IMR-90 (cell line): Measurements from ENCODE around the gene ALS2. TPM values are rescaled to one million over a fixed set of nuclear protein-coding genes. Genes with fewer than 3 reads are reported as not detected.

Experiments used
- ATAC-seq: fragments of 200-7000 bp; cut with Tn5 transposase; 2 replicates; pipeline ENCODE4 v1.9.1; 2020; ENCODE audit warnings: low read depth, mild to moderate bottlenecking, moderate library complexity
- BruUV-seq: library from RNA; stranded (reverse); fragments of 400-500 nt; replicated peaks from 2 replicates; lab custom pipeline; 2021; lab: Mats Ljungman, UMichigan
- CTCF ChIA-PET: fragments of 300-600 bp; formaldehyde crosslinking; extraction: SDS; loops from one replicate; lab custom pipeline; 2021; ENCODE audit warnings: antibody characterized with exemption; lab: Yijun Ruan, JAX
- POLR2A ChIA-PET: fragments of 300-600 bp; sonication (Branson Sonifier 250); formaldehyde crosslinking; loops from one replicate; lab custom pipeline; 2022; ENCODE audit warnings: antibody characterized with exemption; ENCODE audit not compliant: unreplicated experiment; lab: Charles Lee
- DNase-seq: peaks from one replicate; pipeline ENCODE4 v3.0.0; 2013
- H2AFZ ChIP-seq: replicated peaks from 2 replicates; pipeline ENCODE3; 2013; ENCODE audit warnings: low read length, mild to moderate bottlenecking; ENCODE audit not compliant: poor library complexity
- H2AK5ac ChIP-seq: 2 replicates; pipeline ENCODE4 v1.6.1; 2013; ENCODE audit warnings: low read depth, low read length, inconsistent platforms
- H2AK9ac ChIP-seq: replicated peaks from 2 replicates; pipeline ENCODE3; 2013; ENCODE audit warnings: mild to moderate bottlenecking, low read depth, low read length, moderate library complexity; ENCODE audit not compliant: poor library complexity
- H2BK120ac ChIP-seq: 2 replicates; pipeline ENCODE4 v1.6.1; 2013; ENCODE audit warnings: low read depth, low read length, inconsistent platforms
- H2BK15ac ChIP-seq: 3 replicates; pipeline ENCODE4 v1.6.1; 2013; ENCODE audit warnings: low read depth, low read length, inconsistent platforms
- H2BK20ac ChIP-seq: 2 replicates; pipeline ENCODE4 v1.6.1; 2013; ENCODE audit warnings: low read depth, mild to moderate bottlenecking, inconsistent platforms, low read length, moderate library complexity
- H2BK5ac ChIP-seq: 2 replicates; pipeline ENCODE4 v1.6.1; 2013; ENCODE audit warnings: mild to moderate bottlenecking, low read depth, low read length, inconsistent platforms; ENCODE audit not compliant: poor library complexity, severe bottlenecking
- H3K14ac ChIP-seq: replicated peaks from 2 replicates; pipeline ENCODE4 v1.6.1; 2013; ENCODE audit warnings: low read depth, low read length, inconsistent platforms
- H3K18ac ChIP-seq: 2 replicates; pipeline ENCODE4 v1.6.1; 2013; ENCODE audit warnings: low read depth, low read length, control low read depth
- H3K23ac ChIP-seq: 2 replicates; pipeline ENCODE4 v1.6.1; 2013; ENCODE audit warnings: low read depth, low read length, inconsistent platforms
- H3K27ac ChIP-seq: 2 replicates; pipeline ENCODE4 v1.5.1; 2013; ENCODE audit warnings: mild to moderate bottlenecking, control low read depth, low read length; ENCODE audit not compliant: insufficient read depth
- H3K27me3 ChIP-seq: 2 replicates; pipeline ENCODE4 v1.6.1; 2013; ENCODE audit warnings: low read length; ENCODE audit not compliant: control insufficient read depth, insufficient read depth
- H3K36me3 ChIP-seq: 2 replicates; pipeline ENCODE4 v1.6.1; 2013; ENCODE audit warnings: low read length, mixed read lengths; ENCODE audit not compliant: control insufficient read depth, insufficient read depth
- H3K4ac ChIP-seq: 2 replicates; pipeline ENCODE4 v1.6.1; 2013; ENCODE audit warnings: low read depth, low read length, inconsistent platforms
- H3K4me1 ChIP-seq: 2 replicates; pipeline ENCODE4 v1.6.1; 2013; ENCODE audit warnings: low read length, mixed read lengths; ENCODE audit not compliant: control insufficient read depth, insufficient read depth
- H3K4me2 ChIP-seq: 2 replicates; pipeline ENCODE4 v1.6.1; 2013; ENCODE audit warnings: low read depth, mild to moderate bottlenecking, control low read depth, low read length, moderate library complexity
- H3K4me3 ChIP-seq: 2 replicates; pipeline ENCODE4 v1.5.1; 2013; ENCODE audit warnings: low read depth, mild to moderate bottlenecking, control low read depth, low read length, moderate library complexity; ENCODE audit not compliant: insufficient read depth
- H3K56ac ChIP-seq: 2 replicates; pipeline ENCODE4 v1.6.1; 2013; ENCODE audit warnings: low read length, inconsistent platforms; ENCODE audit not compliant: insufficient read depth; ENCODE audit errors: extremely low read depth
- H3K79me1 ChIP-seq, 2 experiments: 2 replicates each; pipeline ENCODE4 v1.6.1; 2013; ENCODE audit warnings: low read length in 2 of 2, inconsistent platforms in 1 of 2, low read depth in 1 of 2
- H3K9ac ChIP-seq: 2 replicates; pipeline ENCODE4 v1.6.1; 2013; ENCODE audit warnings: low read depth, low read length, control low read depth
- H3K9me1 ChIP-seq: 2 replicates; pipeline ENCODE4 v1.6.1; 2013; ENCODE audit warnings: low read length, inconsistent platforms; ENCODE audit not compliant: insufficient read depth
- H3K9me3 ChIP-seq: 2 replicates; pipeline ENCODE4 v1.6.1; 2013; ENCODE audit warnings: low read length; ENCODE audit not compliant: control insufficient read depth, insufficient read depth
- H4K20me1 ChIP-seq: 2 replicates; pipeline ENCODE4 v1.6.1; 2013; ENCODE audit warnings: low read length, inconsistent platforms; ENCODE audit not compliant: insufficient read depth
- H4K5ac ChIP-seq: 2 replicates; pipeline ENCODE4 v1.6.1; 2013; ENCODE audit warnings: mild to moderate bottlenecking, low read depth, low read length, control low read depth
- H4K8ac ChIP-seq, 2 experiments: 2 replicates each; pipeline ENCODE4 v1.6.1; 2013; ENCODE audit warnings: low read depth in 2 of 2, low read length in 2 of 2, control low read depth in 1 of 2, inconsistent platforms in 1 of 2
- H4K91ac ChIP-seq: 2 replicates; pipeline ENCODE4 v1.6.1; 2013; ENCODE audit warnings: low read depth, low read length, inconsistent platforms; ENCODE audit not compliant: insufficient read depth
- BHLHE40 ChIP-seq: fragments of 150-350 bp; IDR thresholded peaks from 2 replicates; pipeline ENCODE4 v1.6.1; 2016; ENCODE audit warnings: mild to moderate bottlenecking, low read depth, low read length
- CEBPB ChIP-seq: IDR thresholded peaks from 2 replicates; pipeline ENCODE4 v1.6.1; 2012; ENCODE audit warnings: low read depth, low read length, improper control_type of control experiment
- CHD1 ChIP-seq: IDR thresholded peaks from 2 replicates; pipeline ENCODE4 v1.6.1; 2012; ENCODE audit warnings: low read depth, low read length, improper control_type of control experiment
- FOS ChIP-seq: fragments of 150-350 bp; IDR thresholded peaks from 2 replicates; pipeline ENCODE4 v1.6.1; 2016; ENCODE audit warnings: low read depth, low read length
- MAFK ChIP-seq: IDR thresholded peaks from 2 replicates; pipeline ENCODE4 v1.6.1; 2012; ENCODE audit warnings: low read depth, low read length, improper control_type of control experiment
- MAZ ChIP-seq: IDR thresholded peaks from 2 replicates; pipeline ENCODE4 v1.6.1; 2012; ENCODE audit warnings: low read depth, mild to moderate bottlenecking, low read length, improper control_type of control experiment, moderate library complexity, borderline replicate concordance
- MXI1 ChIP-seq: IDR thresholded peaks from 2 replicates; pipeline ENCODE4 v1.6.1; 2012; ENCODE audit warnings: low read depth, mild to moderate bottlenecking, low read length, moderate library complexity, borderline replicate concordance
- NFE2L2 ChIP-seq: fragments of 150-350 bp; IDR thresholded peaks from 2 replicates; pipeline ENCODE4 v1.6.1; 2016; ENCODE audit warnings: low read depth, mild to moderate bottlenecking, low read length
- POLR2A ChIP-seq: IDR thresholded peaks from 2 replicates; pipeline ENCODE4 v1.6.1; 2012; ENCODE audit warnings: mild to moderate bottlenecking, low read depth, low read length
- RAD21 ChIP-seq: IDR thresholded peaks from 2 replicates; pipeline ENCODE4 v1.6.1; 2012; ENCODE audit warnings: low read length, improper control_type of control experiment
- RCOR1 ChIP-seq: IDR thresholded peaks from 2 replicates; pipeline ENCODE4 v1.6.1; 2012; ENCODE audit warnings: mild to moderate bottlenecking, low read length, improper control_type of control experiment; ENCODE audit not compliant: insufficient replicate concordance
- RFX5 ChIP-seq: IDR thresholded peaks from 2 replicates; pipeline ENCODE4 v1.8.0; 2012; ENCODE audit warnings: low read depth, mild to moderate bottlenecking, low read length, moderate library complexity
- SMC3 ChIP-seq: fragments of 150-350 bp; IDR thresholded peaks from 2 replicates; pipeline ENCODE4 v1.6.1; 2016; ENCODE audit warnings: low read depth, mild to moderate bottlenecking, antibody characterized with exemption, low read length, moderate library complexity
- WGBS, 2 experiments: methylation state at CpG; one replicate each; pipeline versions ENCODE4 v1.1.5 to v1.1.7; 2013; ENCODE audit warnings: missing lambda C conversion rate in 2 of 2; ENCODE audit not compliant: insufficient read length in 1 of 2; ENCODE audit errors: extremely low coverage in 2 of 2; 5-methylcytosine and 5-hydroxymethylcytosine counted together
- dilution Hi-C: fragments of 300-500 bp; cut with HindIII; formaldehyde crosslinking; loops from one replicate; pipeline ENCODE4 v1.14.3; 2018; ENCODE audit warnings: low sequenced_read_pairs; ENCODE audit not compliant: unreplicated experiment
- in situ Hi-C: fragments of 300-500 bp; cut with MboI; formaldehyde crosslinking; loops from 3 replicates; pipeline ENCODE4 v1.14.3; 2019; ENCODE audit warnings: low sequenced_read_pairs, inconsistent platforms, mixed read lengths
- intact Hi-C: fragments of 100-400 bp; cut with micrococcal nuclease; formaldehyde crosslinking; loops from 2 replicates; pipeline ENCODE4 v1.10.0; 2022
- polyA plus RNA-seq, 3 experiments: library from polyadenylated mRNA; depleted of rRNA; stranded (reverse); fragments of >200 nt; gene quantifications; 2 replicates each; pipeline ENCODE4 v1.2.3, GENCODE V29; 2012; ENCODE audit warnings: low replicate concordance in 1 of 3
- total RNA-seq: library from RNA; depleted of rRNA; stranded (reverse); fragments of >200 nt; gene quantifications from 2 replicates; pipeline ENCODE4 v1.2.3, GENCODE V29; 2012
- TF ChIP-seq, protein P1 (sequence below): fragments of 150-350 bp; IDR thresholded peaks from 2 replicates; pipeline ENCODE4 v1.6.1; 2016; ENCODE audit warnings: low read depth, mild to moderate bottlenecking, low read length, moderate library complexity, borderline replicate concordance
- TF ChIP-seq, protein P2 (sequence below): fragments of 150-350 bp; IDR thresholded peaks from 2 replicates; pipeline ENCODE4 v1.6.1; 2017; ENCODE audit warnings: mild to moderate bottlenecking, antibody characterized with exemption, low read length, low read depth

The ALS2 gene
- total and polyA plus RNA-seq, 2 of the 4 experiments (the other 2 are of a cell fraction): 14.4 to 42.3 TPM

DNA sequence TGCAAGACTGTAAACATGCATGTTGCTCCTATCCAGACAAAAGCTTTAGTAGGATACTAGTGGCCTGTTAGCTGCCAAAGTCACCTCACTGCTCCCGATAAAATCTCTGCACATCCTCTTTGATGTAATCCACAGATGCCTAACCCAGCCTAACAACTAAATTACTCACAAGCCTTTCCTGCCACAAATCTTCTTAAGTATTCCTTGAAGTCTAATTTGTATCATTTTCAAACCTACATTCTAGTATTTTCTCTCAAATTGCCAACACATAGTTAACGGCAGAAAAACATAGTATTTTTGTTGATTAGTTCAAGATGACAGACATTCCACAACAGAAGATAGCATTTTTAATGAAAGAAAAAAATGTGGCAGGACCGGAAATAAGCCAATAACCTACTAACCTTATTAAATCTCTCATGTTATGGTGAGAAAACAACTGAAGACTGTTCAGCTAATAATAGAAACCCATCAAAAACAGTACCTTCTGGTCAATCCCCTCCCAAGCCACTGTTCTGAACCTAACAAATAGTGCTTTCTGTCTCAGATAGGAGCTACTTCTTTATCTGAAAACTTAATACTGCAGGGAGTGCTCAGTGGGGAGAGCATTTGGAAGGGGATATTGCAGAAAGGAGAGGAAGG is 82.0 kb downstream of the ALS2 start, which contains the start of gene MPP4:
MPP4 (minus strand) TSS at position 57 of the 639 bp plus-strand sequence. CDS start 4,690 bp downstream, outside the sequence.
- peak within 1 kb of the TSS; percentile 96 for H3K18ac ChIP-seq
- intact Hi-C loops (loop anchor here (5.0 kb wide), 1 partner anchor 246 kb away; the partner anchor contains the start of genes STRADB and TRAK2), in situ Hi-C loops (no loop called here), dilution Hi-C loops (no loop called here)
- H4K91ac ChIP-seq: peak within 1 kb of the TSS; percentile 94
- H3K14ac ChIP-seq: peak within 1 kb of the TSS; percentile 96
- H2BK15ac ChIP-seq: peak within 1 kb of the TSS; percentile 90; the same call in 2 of the 3 replicates
- peak within 1 kb of the TSS; percentile 64 for H2AFZ ChIP-seq
- DNase-seq: peak; percentile 46
- ATAC-seq: 0 out of 2 replicates have a peak, but pooled peaks have one; percentile 1
- ChIA-PET CTCF (interaction anchor here (1.4 kb wide), 1 partner anchor 11 kb away, joined by 6 read pairs; no protein-coding TSS in a partner anchor), POLR2A (no interaction called here)
- H3K27ac ChIP-seq: peak within 1 kb of the TSS; percentile 94
- H2BK20ac ChIP-seq: peak within 1 kb of the TSS; percentile 95
- peaks cover 0 to 12% of the 10 kb centered on the region in 2 experiments; a peak in 1 of 4 replicates for H3K79me1 ChIP-seq
- no peaks in the 10 kb centered on the region for H4K20me1 ChIP-seq
- H3K4me1 ChIP-seq: peaks cover 26% of the 10 kb centered on the region
- peak within 1 kb of the TSS; percentile 89 to 92 for H4K8ac ChIP-seq
- H3K36me3 ChIP-seq: peaks cover 5% of the 10 kb centered on the region
- no peaks in the 10 kb centered on the region for H3K27me3 ChIP-seq
- H3K23ac ChIP-seq: peak within 1 kb of the TSS; percentile 90
- peak within 1 kb of the TSS; percentile 97 for H2BK120ac ChIP-seq
- H2AK9ac ChIP-seq: peak within 1 kb of the TSS; percentile 83
- H4K5ac ChIP-seq: peak within 1 kb of the TSS; percentile 93
- BruUV-seq: no TSS peak
- peak within 1 kb of the TSS; percentile 57 for H3K56ac ChIP-seq
- H3K9me3 ChIP-seq: no peaks in the 10 kb centered on the region
- H3K4me2 ChIP-seq: peak within 1 kb of the TSS; percentile 79
- H3K9me1 ChIP-seq: peaks cover 9% of the 10 kb centered on the region
- H2BK5ac ChIP-seq: peak within 1 kb of the TSS; percentile 99
- WGBS, 2 experiments: 0% methylated on average over 1 of the region's 3 CpGs; no CpG with 5 or more reads in 1 of the 2 experiments
- H3K4me3 ChIP-seq: no peak within 1 kb of the TSS
- peak within 1 kb of the TSS; percentile 97 for H2AK5ac ChIP-seq
- H3K9ac ChIP-seq: peak within 1 kb of the TSS; percentile 38
- peak within 1 kb of the TSS; percentile 99 for H3K4ac ChIP-seq
- TF ChIP-seq RAD21 (no peak), FOS (no peak), BHLHE40 (no peak), MXI1 (no peak), MAFK (no peak), RCOR1 (no peak), MAZ (no peak), CEBPB (no peak), POLR2A (no peak), SMC3 (no peak), RFX5 (no peak), CHD1 (no peak), NFE2L2 (no peak)
- TF ChIP-seq, protein P1, sequence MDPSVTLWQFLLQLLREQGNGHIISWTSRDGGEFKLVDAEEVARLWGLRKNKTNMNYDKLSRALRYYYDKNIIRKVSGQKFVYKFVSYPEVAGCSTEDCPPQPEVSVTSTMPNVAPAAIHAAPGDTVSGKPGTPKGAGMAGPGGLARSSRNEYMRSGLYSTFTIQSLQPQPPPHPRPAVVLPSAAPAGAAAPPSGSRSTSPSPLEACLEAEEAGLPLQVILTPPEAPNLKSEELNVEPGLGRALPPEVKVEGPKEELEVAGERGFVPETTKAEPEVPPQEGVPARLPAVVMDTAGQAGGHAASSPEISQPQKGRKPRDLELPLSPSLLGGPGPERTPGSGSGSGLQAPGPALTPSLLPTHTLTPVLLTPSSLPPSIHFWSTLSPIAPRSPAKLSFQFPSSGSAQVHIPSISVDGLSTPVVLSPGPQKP: no peak
- TF ChIP-seq, protein P2, sequence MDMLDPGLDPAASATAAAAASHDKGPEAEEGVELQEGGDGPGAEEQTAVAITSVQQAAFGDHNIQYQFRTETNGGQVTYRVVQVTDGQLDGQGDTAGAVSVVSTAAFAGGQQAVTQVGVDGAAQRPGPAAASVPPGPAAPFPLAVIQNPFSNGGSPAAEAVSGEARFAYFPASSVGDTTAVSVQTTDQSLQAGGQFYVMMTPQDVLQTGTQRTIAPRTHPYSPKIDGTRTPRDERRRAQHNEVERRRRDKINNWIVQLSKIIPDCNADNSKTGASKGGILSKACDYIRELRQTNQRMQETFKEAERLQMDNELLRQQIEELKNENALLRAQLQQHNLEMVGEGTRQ: no peak
